ENCODE measurements around the gene JCHAIN. TPM values are rescaled to one million over a fixed set of nuclear protein-coding genes. Genes with fewer than 3 reads are reported as not detected.
"Not testable (repeated sequence)": the region's sequence is repeated elsewhere in the genome, so short reads cannot be mapped to it uniquely, and the experiment has no call there.

Gene JCHAIN
- total and polyA plus RNA-seq, 5 donors = 0.36 to 20.0 (median 2.2) TPM

- DNase-seq (no peak), ATAC-seq (no peak)
- H3K27ac ChIP-seq (ENCODE audit: low read length) = peak overlapping the region; percentile 92
- intact Hi-C loops (cut with DNase I) = no loop called here
- no peaks in the 10 kb centered on the region for H3K27me3 ChIP-seq (ENCODE audit: control insufficient read depth, insufficient read depth)
- H3K9me3 ChIP-seq (ENCODE audit: control insufficient read depth, low read length) = no peaks in the 10 kb centered on the region
- 1% methylated on average over 19 of the region's 19 CpGs for WGBS
- no peaks in the 10 kb centered on the region for H3K4me1 ChIP-seq (ENCODE audit: control insufficient read depth, insufficient read depth, low read length)
- H3K4me3 ChIP-seq (ENCODE audit: low read length) = peak overlapping the region; percentile 63
Measured at GRCh38 chr4:70688795-70689231, 22.5 kb upstream of the JCHAIN start.

DNA sequence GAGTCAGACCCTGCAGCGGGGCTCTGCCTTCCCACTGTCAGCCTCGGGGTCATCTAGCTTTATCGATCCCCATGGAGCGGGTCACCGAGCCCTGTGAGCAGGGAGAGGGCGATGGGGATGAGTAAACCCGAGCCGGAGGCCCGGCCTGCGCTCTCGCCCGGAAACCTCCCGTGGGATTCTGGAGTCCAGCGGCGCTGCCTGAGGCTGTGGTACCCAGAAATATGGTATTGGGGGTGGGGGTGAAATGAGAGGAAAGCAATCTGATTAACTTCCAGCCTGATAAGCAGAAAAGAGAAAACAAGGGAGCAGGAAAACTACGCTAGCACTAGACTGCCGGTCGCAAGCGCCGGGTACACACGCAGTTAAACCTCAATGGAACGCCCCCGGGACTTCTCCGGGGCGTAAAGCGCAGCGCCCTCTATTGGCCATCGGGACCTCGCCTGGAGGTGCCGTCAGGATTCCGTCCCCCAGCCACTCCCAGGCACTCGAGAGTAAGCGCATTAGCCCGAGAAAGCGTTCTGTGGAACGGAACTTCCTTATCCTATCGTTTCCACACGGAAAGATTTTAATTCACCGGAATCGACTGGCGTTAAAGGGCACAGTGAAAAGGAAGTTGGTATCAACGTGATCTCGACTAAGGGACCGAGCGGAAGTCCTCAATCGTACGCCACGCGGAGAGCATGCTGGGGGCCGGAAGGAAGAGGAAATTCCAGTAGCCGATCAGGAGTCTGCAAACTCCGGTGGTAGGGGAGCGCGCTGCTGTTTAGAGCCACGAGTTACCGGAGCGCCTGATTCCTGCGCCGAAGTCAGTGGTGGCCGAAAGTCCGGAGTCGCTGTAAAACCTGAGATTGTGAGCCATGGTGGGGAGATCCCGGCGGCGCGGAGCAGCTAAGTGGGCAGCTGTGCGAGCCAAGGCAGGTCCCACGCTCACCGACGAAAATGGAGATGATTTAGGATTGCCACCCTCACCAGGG is 21.8 kb upstream of the JCHAIN start, which contains the start of gene UTP3:
Gene UTP3, plus strand, starts transcription at position 712 of the 974 bp plus-strand sequence. Its CDS starts 146 bp downstream, at position 858.
- under 1% methylated on average over 70 of the region's 70 CpGs for WGBS
- no peaks in the 10 kb centered on the region for H3K4me1 ChIP-seq (ENCODE audit: control insufficient read depth, insufficient read depth, low read length)
- intact Hi-C loops (cut with DNase I) = no loop called here

DNA sequence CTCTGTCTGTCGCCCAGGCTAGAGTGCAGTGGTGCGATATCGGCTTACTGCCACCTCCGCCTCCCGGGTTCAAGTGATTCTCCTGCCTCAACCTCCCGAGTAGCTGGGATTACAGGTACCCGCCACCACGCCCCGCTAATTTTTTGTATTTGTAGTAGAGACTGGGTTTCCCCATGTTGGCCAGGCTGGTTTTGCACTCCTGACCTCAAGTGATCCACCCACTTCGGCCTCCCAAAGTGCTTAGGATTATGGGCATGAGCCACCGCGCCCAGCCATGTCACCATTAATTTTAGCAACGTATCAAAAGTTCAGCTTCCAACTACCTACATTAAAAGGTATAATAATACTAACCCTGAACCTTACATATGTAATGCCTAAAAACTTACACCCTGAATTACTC is 21.1 kb upstream of the JCHAIN start:
- ATAC-seq (no peak), DNase-seq (peak in 2 of 3 donors; percentile 30 to 74)
- Histone ChIP-seq H3K27ac (ENCODE audit: low read length) (peak overlapping the region; percentile 99), H3K9me3 (ENCODE audit: control insufficient read depth, low read length) (no peaks in the 10 kb centered on the region), H3K4me3 (ENCODE audit: low read length) (peak overlapping the region; percentile 63), H3K27me3 (ENCODE audit: control insufficient read depth, insufficient read depth) (no peaks in the 10 kb centered on the region), H3K4me1 (ENCODE audit: control insufficient read depth, insufficient read depth, low read length) (no peaks in the 10 kb centered on the region)
- WGBS = 74% methylated on average over 13 of the region's 13 CpGs
- intact Hi-C loops (cut with DNase I) = no loop called here

More for the DNA sequence above, 21.8 kb upstream of the JCHAIN start, which contains the start of gene UTP3:
- H3K27ac ChIP-seq (ENCODE audit: low read length) = peak within 1 kb of the TSS; percentile 99
- ATAC-seq (peak; percentile 99), DNase-seq (peak; percentile 96 to 98 (median 98))
- H3K27me3 ChIP-seq (ENCODE audit: control insufficient read depth, insufficient read depth) = no peaks in the 10 kb centered on the region
- no peaks in the 10 kb centered on the region for H3K9me3 ChIP-seq (ENCODE audit: control insufficient read depth, low read length)
- peak within 1 kb of the TSS; percentile 63 for H3K4me3 ChIP-seq (ENCODE audit: low read length)

DNA sequence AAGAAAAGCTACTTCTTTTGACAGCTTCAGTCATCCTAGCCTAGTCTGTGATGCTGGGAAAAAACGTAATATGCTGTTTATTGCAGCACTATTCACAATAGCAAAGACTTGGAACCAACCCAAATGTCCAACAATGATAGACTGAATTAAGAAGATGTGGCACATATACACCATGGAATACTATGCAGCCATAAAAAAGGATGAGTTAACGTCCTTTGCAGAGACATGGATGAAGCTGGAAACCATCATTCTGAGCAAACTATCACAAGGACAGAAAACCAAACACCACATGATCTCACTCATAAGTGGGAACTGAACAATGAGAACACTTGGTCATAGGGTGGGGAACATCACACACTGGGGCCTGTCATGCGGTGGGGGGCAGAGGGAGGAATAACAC is 15.8 kb upstream of the JCHAIN start:
- intact Hi-C loops (cut with DNase I); H3K27ac ChIP-seq (ENCODE audit: low read length); DNase-seq; H3K4me3 ChIP-seq (ENCODE audit: low read length); H3K27me3 ChIP-seq (ENCODE audit: control insufficient read depth, insufficient read depth); H3K4me1 ChIP-seq (ENCODE audit: control insufficient read depth, insufficient read depth, low read length); H3K9me3 ChIP-seq (ENCODE audit: control insufficient read depth, low read length); ATAC-seq: not testable (repeated sequence)
- 80% methylated on average over 3 of the region's 3 CpGs for WGBS

- no peaks in the 10 kb centered on the region for H3K4me1 ChIP-seq (ENCODE audit: control insufficient read depth, insufficient read depth, low read length)
- no peaks in the 10 kb centered on the region for H3K27me3 ChIP-seq (ENCODE audit: control insufficient read depth, insufficient read depth)
- ATAC-seq (no peak), DNase-seq (no peak)
- H3K9me3 ChIP-seq (ENCODE audit: control insufficient read depth, low read length) = no peaks in the 10 kb centered on the region
- H3K27ac ChIP-seq (ENCODE audit: low read length) = no peak overlapping the region
- H3K4me3 ChIP-seq (ENCODE audit: low read length) = no peak overlapping the region
- intact Hi-C loops (cut with DNase I) = no loop called here
Measured at GRCh38 chr4:70681704-70682103, 15.4 kb upstream of the JCHAIN start.

DNA sequence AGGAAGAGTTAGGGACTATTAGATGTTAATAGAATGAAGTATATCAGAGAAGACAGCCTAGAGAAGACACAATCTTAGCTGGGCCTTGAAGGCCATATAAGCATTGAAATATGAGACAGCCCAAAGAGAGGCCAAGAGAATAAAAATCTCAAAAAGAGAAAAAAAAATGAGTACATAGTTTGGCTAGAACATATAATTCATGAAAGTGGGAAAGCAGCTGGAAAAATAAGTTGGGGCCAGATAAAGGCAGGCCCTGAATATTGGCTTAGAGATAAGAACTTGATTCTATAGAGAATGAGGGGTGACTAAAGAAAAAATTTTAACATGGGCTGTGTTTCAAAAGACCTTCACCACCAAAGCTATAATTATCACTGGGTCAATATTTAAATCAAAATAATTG is 14.6 kb upstream of the JCHAIN start:
- DNase-seq (no peak), ATAC-seq (no peak)
- Histone ChIP-seq H3K9me3 (ENCODE audit: control insufficient read depth, low read length) (no peaks in the 10 kb centered on the region), H3K27me3 (ENCODE audit: control insufficient read depth, insufficient read depth) (no peaks in the 10 kb centered on the region), H3K4me1 (ENCODE audit: control insufficient read depth, insufficient read depth, low read length) (no peaks in the 10 kb centered on the region), H3K4me3 (ENCODE audit: low read length) (no peak overlapping the region), H3K27ac (ENCODE audit: low read length) (no peak overlapping the region)
- intact Hi-C loops (cut with DNase I) = no loop called here

DNA sequence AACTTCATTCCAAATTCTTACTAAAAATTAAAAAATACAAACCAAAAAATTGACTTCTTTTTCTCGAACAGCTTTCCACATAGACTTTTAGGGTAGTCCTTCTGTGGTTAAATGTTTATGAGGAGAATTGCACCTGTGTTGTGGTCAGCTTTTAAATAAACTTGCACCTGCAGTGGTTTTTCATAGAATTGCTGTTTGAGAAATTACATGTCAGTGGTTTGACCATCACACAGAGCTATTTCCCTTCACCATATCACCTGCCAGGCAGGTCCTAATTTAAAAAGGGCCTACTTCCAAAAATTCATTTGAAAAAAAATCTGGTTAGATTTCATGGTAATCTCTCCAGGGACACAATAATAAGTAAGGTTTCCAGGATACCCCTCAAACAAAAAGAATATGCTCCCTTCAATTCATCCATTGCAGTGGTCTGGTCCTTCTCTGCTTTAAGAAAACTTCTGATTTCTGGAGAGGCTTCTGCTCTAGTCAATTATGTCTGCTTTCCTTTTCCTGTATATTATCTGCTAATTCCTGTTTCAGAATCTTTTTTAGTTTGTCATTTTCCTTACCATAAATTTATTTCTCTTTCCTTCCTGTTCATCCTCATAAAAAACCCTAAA is 12.2 kb upstream of the JCHAIN start:
- Histone ChIP-seq H3K9me3 (ENCODE audit: control insufficient read depth, low read length) (no peaks in the 10 kb centered on the region), H3K27me3 (ENCODE audit: control insufficient read depth, insufficient read depth) (no peaks in the 10 kb centered on the region), H3K4me3 (ENCODE audit: low read length) (no peak overlapping the region), H3K4me1 (ENCODE audit: control insufficient read depth, insufficient read depth, low read length) (no peaks in the 10 kb centered on the region), H3K27ac (ENCODE audit: low read length) (no peak overlapping the region)
- intact Hi-C loops (cut with DNase I) = no loop called here
- ATAC-seq (no peak), DNase-seq (no peak)
- WGBS = 93% methylated on average over 1 of the region's 1 CpG

DNA sequence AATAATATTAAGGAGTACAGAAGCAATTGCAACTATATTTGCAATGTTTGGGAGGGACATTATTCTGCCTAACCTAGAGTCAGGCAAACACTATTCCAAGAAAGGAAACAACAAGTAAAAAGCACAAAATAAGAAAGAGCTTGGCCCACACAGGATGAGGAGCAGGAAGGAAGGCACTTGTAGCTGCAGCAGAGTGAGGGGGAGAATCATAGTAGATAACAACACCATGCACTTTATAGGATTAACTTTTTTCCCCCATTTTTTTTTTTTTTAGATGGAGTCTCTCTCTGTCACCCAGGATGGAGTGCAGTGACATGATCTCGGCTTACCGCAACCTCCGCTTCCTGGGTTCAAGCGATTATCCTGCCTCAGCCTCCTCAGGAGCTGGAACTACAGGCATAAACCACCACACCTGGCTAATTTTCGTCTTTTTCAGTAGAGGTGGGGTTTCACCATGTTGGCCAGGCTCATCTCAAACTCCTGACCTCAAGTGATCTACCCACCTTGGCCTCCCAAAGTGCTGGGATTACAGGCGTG is 10.3 kb upstream of the JCHAIN start:
- Histone ChIP-seq H3K27me3 (ENCODE audit: control insufficient read depth, insufficient read depth) (no peaks in the 10 kb centered on the region), H3K4me1 (ENCODE audit: control insufficient read depth, insufficient read depth, low read length) (no peaks in the 10 kb centered on the region), H3K9me3 (ENCODE audit: control insufficient read depth, low read length) (no peaks in the 10 kb centered on the region), H3K4me3 (ENCODE audit: low read length) (no peak overlapping the region), H3K27ac (ENCODE audit: low read length) (no peak overlapping the region)
- WGBS = 93% methylated on average over 6 of the region's 6 CpGs
- DNase-seq (no peak), ATAC-seq (no peak)
- intact Hi-C loops (cut with DNase I) = no loop called here

DNA sequence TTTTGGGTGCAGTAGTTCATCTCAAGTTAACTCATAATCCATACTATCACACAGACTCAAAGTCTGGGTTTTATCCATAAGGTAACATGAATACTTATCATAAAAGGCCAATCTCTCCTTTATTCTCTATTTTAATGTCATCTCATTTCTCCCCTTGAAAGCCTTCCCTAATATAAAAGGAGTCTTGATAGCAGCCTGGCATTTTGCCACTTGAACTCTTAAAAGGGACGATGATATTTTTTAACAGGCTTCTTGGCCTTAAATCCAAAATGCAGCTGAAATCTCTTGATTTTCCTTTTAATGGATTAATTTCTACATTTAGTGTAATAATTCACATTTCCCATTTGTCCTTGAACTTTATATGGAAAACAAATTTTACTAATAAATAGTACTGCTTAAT is 8.4 kb upstream of the JCHAIN start:
- Histone ChIP-seq H3K27me3 (ENCODE audit: control insufficient read depth, insufficient read depth) (no peaks in the 10 kb centered on the region), H3K4me1 (ENCODE audit: control insufficient read depth, insufficient read depth, low read length) (no peaks in the 10 kb centered on the region), H3K4me3 (ENCODE audit: low read length) (no peak overlapping the region), H3K27ac (ENCODE audit: low read length) (no peak overlapping the region), H3K9me3 (ENCODE audit: control insufficient read depth, low read length) (no peaks in the 10 kb centered on the region)
- 28% methylated on average over 1 of the region's 1 CpG for WGBS
- DNase-seq = no peak
- intact Hi-C loops (cut with DNase I) = no loop called here
- ATAC-seq = no peak

DNA sequence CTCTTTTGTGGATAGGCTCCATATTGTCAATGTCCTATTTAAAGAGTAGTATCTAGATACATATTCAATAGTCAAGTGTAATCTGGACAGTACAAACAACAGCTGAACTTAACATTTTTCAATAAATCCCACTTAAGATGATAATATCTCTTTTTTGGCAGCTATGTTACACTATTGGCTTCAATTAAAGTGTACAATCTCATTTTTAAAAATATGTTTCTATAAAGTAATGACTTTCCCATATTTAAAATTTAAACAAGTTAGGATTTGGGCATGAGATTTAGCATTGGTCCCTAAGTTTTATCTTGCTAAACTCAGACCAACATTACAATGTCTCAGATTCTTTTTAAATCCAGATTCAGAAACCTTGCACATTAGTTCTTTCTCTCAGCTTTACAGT is 7.9 kb upstream of the JCHAIN start:
- no peak overlapping the region for H3K27ac ChIP-seq (ENCODE audit: low read length)
- intact Hi-C loops (cut with DNase I) = no loop called here
- H3K4me3 ChIP-seq (ENCODE audit: low read length) = no peak overlapping the region
- no peaks in the 10 kb centered on the region for H3K9me3 ChIP-seq (ENCODE audit: control insufficient read depth, low read length)
- DNase-seq (no peak), ATAC-seq (no peak)
- H3K27me3 ChIP-seq (ENCODE audit: control insufficient read depth, insufficient read depth) = no peaks in the 10 kb centered on the region
- no peaks in the 10 kb centered on the region for H3K4me1 ChIP-seq (ENCODE audit: control insufficient read depth, insufficient read depth, low read length)

DNA sequence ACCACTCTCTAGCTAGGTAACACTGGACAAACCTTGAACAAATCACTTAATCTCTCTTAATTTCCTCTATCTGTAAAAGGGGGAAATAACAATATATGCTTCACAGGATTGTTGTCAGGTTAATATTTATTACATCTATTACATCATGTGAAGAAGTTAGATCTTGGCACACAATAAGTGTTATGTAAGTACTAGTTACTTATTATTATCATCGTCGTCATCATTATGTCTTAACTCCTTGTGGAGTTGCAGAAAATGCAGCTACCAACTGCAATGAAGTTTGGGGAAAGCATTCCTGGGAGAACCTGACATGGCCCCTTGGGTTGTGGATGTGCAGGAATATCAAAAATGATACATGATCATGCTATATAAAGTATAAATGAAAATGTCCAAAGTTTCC is 4.8 kb upstream of the JCHAIN start:
- H3K4me1 ChIP-seq (ENCODE audit: control insufficient read depth, insufficient read depth, low read length) = no peaks in the 10 kb centered on the region
- intact Hi-C loops (cut with DNase I) = no loop called here
- DNase-seq = no peak
- no peak for ATAC-seq
- no peak overlapping the region for H3K4me3 ChIP-seq (ENCODE audit: low read length)
- 67% methylated on average over 2 of the region's 2 CpGs for WGBS
- H3K9me3 ChIP-seq (ENCODE audit: control insufficient read depth, low read length) = no peaks in the 10 kb centered on the region
- H3K27ac ChIP-seq (ENCODE audit: low read length) = no peak overlapping the region
- H3K27me3 ChIP-seq (ENCODE audit: control insufficient read depth, insufficient read depth) = no peaks in the 10 kb centered on the region

All from right cardiac atrium (tissue), 5 donors.